ENCODE results near the gene DKK1.

The DKK1 gene, protein sequence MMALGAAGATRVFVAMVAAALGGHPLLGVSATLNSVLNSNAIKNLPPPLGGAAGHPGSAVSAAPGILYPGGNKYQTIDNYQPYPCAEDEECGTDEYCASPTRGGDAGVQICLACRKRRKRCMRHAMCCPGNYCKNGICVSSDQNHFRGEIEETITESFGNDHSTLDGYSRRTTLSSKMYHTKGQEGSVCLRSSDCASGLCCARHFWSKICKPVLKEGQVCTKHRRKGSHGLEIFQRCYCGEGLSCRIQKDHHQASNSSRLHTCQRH

DNA sequence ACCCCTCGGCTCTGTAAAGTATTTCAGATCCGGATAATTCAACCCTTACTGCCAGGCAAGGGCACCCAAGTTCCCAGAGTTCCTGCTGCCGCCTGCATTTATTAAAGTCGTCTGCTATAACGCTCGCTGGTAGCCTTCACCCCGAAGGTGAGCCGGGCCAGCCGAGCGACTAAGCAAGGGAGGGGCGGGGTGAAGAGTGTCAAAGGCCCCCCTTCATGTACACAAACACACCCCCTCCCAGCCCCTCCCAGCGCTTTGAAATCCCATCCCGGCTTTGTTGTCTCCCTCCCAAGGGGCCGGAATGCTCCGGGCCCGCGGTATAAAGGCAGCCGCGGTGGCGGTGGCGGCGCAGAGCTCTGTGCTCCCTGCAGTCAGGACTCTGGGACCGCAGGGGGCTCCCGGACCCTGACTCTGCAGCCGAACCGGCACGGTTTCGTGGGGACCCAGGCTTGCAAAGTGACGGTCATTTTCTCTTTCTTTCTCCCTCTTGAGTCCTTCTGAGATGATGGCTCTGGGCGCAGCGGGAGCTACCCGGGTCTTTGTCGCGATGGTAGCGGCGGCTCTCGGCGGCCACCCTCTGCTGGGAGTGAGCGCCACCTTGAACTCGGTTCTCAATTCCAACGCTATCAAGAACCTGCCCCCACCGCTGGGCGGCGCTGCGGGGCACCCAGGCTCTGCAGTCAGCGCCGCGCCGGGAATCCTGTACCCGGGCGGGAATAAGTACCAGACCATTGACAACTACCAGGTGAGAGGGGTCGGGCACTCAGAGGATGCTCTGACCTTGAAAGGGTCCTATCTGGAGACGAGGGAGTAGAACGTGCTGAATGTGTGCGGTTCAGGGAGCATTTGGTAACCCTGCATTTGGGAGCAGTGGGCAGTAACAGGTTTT lies at the start of gene DKK1:
DKK1 (plus strand) TSS at position 349 of the 889 bp plus-strand sequence; CDS start at position 503, 154 bp downstream.
- peak; percentile 68 for DNase-seq (ENCODE audit: low spot score)

DNA sequence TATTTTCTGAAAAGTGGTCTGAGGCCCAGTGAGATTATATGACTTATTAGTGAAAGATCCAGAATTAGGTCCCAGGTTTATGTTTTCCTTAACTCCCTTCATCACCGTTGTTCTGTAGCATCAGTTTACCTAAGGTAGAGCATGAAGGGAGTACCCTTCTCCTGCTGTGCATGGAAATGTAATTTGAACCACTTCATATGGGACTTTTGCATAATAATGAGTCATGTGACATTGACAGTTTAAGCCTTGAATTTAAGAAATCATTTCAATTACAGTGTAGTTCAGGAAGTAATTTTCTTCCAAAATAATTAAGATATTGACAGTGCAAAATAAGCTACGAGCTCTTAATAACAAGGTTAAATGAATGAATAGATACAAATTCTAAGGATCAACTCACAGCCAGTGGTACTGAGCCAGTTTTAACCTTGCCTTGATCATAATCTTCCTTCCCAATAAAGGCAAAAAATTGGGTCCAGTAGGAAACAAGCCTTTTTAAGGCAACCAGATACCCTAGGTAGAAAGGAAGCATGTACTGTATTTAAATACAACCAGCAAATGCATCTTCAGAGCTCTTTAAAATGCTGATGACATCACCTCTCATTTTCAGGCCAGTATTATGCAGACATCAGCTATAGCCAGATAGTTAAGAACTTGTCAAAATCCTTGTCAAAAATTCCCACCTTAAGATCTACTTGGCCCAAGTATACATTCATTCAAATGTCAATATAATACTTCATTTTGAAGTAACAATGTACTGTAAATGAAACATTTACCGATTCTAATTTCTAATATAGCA lies 48.8 kb upstream of the DKK1 start:
- DNase-seq (ENCODE audit: low spot score), result no peak

DNA sequence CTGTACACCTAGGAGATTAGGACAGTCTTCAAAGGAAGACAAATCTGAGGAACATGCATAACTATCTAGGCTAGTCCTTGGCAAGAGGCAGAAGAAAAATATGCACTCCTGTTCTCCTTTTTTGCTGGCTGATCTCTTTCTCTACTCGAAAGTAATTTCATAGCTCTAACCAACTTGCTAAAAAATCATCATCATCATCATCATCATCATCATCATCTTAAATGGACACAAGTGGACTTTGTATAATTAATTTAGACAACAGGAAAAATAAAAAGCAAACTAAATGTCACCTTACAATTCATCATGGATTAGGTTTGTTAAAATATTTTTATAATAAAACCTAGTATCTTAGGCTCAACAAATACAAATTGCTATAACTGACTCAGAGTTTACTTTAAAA lies 47.2 kb upstream of the DKK1 start:
- no peak for DNase-seq (ENCODE audit: low spot score)

DNA sequence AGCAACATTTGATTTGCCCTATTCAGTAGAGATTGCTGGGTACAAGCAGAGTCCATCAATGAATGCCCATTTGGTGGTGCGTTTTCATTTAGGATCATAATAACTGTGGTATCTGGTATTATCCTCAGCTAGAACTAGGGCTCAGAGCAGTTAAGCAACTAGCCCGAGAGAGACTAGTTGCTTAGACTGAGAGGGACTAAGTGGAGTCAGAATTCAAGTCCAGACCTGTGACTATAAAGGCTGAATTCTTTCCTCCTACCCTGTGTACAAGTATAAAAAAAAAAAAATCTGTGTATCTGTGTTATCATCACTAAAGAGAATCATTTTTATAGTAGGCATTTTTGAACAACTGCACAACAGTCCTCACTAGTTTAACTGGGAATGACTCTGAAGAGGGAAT lies 45.3 kb upstream of the DKK1 start:
- no peak for DNase-seq (ENCODE audit: low spot score)

DNA sequence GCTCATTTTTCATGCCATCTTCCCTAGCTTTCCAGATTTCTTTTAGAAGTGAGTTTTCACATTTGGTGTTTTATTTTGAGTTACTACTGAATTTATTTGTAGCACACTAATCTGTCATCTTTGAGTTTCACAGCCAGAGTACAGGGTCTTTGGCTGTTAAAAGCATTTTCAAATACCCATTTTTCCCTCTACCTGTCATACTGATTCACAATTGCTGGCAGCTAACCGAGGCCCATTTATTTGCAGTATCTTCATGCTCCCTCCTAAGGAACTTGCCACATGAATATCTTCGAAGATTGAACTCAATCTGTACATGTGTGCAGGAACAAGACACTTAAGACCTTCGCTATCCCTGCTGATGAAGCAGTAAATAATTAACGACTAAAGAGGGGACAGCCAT lies 44.8 kb upstream of the DKK1 start:
- no peak for DNase-seq (ENCODE audit: low spot score)

DNA sequence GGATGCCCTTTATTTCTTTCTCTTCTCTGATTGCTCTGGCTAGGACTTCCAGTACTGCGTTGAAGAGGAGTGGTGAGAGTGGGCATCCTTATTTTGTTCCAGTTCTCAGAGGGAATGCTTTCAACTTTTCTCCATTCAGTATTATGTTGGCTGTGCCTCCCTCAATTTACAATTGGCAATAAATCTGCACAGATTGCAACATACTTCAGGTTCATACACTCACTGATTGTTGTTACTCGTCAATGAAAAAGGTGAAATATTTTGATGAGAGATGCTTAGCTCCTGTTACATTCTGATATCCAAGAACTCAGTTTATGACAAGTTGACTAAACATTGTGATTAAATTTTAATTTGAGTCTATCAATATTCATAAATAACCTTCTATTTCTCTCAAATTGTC lies 37.9 kb upstream of the DKK1 start:
- DNase-seq (ENCODE audit: low spot score), result no peak

DNA sequence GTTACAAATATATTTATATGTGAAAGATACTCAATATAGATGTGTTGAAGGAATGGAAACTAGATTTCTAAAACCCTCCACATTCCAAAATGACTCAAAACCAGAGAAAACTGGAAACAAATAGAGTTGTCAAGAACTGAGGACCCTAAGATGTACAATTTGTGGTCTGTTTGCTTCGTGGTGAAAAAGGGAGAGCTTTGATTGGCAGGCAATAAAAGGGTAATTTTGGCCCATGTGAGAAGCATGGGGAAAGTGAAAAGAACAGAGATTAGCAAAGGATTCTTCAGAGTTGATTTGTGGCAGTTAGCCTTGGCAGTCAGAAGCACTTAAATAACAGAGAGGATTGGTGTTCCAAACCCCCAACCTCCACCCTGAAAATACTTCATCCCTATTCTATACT lies 37.1 kb upstream of the DKK1 start:
- no peak for DNase-seq (ENCODE audit: low spot score)

DNA sequence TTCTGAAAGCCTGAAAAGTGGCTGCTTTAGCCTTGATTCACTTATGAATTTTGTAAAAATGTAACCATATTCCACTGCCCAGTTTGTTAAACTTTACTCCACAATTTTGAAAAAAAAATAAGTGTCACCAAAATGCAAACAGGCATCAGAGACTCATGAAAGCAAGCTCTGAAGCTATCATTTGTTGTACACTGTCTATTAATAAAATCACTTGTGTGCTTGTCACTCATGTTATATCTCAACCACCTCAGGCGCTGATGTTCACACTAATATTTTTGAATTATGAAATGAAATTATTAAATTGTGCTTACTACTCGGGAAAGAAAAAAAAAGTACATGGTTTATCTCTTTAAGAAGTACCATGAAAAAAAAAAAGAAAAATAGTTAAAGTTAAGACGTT lies 34.5 kb upstream of the DKK1 start:
- no peak for DNase-seq (ENCODE audit: low spot score)

DNA sequence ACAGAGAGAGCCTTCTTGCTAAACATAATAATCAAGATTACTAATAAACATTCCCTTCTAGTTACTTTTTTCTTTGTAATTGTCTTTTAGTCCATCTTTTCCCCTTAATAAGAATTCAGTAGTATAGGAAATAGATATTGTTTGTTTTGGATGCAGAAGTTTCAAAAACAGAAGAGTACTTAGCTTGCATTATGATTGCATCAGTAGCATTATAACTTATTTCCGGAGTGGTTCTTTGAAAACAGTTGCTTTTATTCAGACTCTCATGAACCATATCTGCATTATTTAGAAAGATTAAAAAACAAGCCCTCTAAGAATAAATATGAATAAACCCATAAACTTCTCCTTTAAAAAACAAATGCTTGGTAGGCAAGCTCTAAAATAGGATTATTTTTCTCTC lies 34.0 kb upstream of the DKK1 start:
- no peak for DNase-seq (ENCODE audit: low spot score)

DNA sequence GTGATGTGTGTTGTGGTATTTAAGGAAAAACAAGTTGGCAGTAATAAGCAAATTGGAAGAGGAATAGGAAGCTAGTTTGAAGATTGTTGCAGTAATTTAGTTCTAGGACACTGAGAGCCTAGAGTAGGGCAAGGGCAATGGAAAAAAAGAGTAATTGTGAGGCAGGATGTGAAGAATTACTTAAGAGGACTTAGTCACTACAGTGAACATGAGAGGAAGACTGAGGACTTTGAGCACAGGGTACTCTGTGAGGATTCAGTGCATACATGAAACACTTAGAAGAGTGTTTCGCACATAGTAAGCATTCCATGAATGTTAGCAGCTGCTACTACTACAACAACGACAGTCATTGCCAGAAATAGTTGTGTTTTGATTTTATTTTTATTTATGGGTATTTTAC lies 30.9 kb upstream of the DKK1 start:
- no peak for DNase-seq (ENCODE audit: low spot score)

DNA sequence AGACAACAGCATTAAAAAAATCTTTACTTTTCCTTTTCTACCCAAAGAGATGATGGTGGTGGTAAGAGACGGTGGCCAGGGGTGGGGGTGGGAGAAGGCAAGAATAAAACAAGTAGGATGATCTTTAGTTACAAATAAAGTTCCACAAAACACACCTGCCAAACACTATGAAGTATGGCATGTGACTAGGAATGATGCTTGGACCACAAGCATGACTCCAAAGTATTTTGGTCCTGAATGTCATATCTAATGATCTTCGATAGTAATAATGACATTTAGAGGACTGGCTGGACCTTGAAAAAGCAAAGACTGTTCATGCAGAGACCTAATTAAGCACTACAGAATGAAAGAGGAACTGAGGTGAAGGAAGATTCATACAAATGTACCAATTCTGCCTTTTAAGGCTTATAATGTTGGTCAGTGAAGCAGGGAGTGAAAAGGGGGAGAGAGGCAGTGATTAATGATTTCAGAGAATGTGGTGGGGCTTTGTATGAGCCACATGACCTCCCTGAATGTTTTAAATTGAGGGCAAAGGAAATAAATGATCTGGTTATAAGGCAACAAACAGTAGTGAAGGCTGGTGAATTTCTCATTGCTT lies 29.6 kb upstream of the DKK1 start:
- no peak for DNase-seq (ENCODE audit: low spot score)

DNA sequence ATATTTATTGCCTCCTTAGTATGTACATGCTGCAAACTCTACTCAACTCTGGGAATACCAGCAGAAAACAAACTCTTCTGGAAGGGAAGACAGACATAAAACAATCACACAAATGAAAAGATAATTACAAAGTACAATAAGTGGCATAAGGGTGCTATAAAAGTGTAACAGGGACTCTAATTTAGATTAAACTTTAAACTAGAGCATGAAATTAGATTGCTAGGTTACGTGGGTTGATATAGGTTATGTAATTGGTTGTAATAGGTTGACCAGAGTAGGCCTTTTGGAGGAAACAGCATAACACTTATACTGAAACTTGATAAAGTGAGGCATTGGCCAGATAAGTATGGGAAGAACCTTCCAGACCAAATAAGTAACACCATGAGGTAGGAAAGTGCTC lies 26.2 kb upstream of the DKK1 start:
- no peak for DNase-seq (ENCODE audit: low spot score)

DNA sequence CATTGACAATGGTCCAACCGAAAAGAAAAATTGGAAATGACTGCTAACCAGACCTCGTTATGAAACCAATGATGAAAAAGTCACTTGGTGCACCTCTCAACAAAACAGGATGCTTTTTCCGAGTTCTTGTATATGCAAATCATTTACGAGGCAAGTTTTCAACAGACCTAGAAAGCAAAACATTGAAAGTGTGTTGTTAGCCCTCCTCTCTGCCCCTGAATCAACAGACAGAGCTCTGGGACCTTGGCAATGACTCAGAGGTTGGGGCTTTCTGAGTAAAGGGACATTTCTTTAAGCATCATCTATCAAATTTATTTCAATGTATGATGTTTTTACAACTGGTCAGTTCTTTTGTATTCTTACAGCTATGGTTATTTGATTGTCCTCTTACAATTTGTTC lies 16.3 kb upstream of the DKK1 start:
- DNase-seq (ENCODE audit: low spot score), result no peak

DNA sequence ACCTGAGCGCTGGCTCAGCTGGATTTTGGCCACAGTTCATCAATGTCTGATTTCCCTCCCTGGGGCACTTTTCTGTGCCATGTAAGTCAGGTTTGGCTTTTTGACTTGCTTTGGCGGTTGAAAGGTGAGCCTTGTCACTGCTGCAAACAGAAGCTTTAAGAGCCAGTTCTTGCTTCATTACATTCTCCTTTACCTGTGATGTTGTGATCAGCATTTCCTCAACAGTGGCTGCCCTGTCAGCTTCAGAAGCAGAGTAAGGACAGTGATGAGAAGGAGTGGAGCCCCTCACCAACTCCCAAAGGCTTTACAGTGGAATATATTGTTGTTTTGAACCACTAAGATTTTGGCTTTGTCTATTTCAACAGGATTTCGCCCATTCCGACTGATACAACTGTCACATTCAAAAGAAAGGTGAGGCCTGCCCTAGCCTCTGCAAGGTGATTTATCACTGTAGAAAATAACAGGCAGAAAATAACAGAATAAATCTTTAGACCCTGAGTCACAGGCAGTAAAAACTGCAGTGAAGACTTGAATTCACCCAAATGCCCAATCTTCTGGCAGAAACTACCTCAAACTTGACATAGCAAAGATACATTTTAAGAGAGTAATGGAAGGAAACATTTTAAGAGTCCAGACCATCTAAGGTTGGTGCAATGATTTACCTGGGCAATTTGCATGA lies 13.3 kb upstream of the DKK1 start:
- DNase-seq (ENCODE audit: low spot score), result no peak

DNA sequence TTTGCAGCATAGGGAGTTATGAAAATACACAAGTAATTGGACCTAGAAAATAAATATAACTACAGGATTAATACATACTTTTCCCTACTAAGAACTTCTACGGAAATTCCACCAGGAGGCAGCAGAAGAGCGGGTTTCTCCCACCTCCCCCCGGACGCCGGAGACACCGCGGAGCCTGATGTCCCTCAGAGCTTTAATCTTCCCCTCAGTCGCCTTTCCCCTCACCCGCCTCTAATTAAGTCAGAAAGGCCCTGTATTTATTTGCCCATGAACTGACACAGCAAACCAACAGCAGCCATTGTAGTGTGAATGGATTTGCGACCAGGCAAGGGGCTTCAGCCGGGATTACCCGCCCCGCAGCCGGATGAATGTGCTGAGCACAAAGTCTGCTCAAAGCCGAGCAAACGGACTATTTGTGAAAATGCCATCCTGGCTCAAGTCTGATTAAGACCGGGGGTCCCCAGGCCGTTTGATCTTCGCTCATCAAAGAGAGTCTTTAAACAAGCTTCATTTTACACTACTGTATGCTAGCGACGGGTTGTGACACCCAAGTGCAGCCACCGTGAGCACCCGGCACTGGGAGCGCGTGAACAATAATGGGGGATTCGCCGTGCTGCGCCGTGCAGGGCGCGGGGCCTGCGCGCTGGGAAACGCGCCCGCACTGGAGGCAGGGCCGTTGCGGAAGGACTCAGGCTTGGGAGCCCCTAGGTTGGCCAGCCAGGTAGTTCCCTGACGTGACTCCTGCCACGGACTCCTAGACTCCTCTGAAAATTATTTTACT lies 5.6 kb upstream of the DKK1 start:
- peak; percentile 70 for DNase-seq (ENCODE audit: low spot score)

DNA sequence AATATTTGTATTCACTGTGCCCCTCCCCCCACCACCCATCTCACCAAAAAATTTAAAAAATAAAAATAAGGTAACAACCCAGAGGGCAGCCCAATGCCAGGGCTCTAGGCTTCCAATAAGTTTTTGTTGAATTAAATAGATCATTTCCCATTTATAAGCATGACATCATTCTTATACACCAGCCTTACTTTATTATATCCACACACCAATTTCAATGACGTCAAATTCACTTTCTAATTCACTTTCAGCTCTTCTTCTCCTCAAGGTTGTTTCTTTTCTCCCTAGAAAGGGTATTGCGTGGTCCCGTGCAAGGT lies 1.2 kb upstream of the DKK1 start:
- no peak for DNase-seq (ENCODE audit: low spot score)

DNA sequence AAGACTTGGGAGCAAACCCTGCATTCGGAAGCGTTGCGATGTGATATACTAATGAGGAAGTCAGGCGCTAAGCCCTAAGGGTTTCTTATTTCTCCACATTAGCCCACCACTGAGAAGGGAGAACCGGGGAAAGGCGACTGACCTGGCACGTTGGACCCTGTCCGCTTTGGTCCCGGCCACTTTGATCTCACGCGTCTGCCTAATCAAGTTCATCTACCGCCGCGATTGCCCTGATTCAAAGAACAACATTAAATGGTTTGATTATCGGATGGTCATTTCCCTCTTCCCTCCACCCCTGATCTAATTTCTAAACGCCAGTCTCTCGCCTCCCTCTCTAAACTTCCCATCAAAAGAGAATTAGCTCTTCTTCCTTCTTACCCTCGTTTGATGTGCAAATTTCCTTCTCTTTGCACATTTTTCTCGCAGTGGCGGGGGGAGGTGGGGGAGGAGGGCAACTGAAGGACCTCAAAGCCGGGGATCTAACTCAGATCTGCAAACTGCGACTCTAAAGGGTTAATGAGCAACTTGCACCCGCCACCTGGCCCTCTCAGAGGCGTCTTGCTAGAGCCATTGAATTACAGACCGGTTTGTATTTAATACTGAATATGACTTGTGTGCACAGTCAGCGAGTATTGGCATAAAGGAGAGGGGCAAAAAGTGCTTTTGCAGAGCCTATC lies 687 bp upstream of the DKK1 start:
- DNase-seq (ENCODE audit: low spot score), result peak; percentile 30

DNA sequence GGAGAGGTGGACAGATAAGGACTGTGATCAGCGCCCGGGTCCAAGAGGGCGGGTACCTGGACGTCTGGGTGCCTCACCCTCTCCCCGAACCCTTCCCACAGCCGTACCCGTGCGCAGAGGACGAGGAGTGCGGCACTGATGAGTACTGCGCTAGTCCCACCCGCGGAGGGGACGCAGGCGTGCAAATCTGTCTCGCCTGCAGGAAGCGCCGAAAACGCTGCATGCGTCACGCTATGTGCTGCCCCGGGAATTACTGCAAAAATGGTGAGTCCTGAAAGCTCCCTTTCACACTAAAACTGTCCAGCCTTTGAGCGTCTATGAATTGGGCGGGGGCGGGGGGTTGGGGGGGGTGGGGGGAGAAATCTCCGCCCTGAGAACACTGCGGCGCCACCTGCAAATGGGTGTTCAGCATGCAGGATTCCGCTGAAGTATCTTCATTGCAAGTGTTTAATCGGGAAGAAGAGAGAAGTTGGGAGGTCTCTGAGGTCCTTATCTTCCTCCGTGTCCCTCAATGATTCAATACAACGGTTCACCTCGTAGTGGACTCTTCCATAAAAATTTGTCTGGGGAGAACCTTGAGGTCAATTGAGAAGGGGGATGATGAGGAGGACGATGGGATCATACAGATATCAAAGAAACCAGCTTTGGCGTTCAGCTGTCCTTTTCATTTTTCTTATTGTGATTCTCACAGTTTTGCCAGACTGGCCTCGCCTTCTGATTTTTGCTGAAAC lies 906 bp downstream of the DKK1 start:
- DNase-seq (ENCODE audit: low spot score), result no peak

DNA sequence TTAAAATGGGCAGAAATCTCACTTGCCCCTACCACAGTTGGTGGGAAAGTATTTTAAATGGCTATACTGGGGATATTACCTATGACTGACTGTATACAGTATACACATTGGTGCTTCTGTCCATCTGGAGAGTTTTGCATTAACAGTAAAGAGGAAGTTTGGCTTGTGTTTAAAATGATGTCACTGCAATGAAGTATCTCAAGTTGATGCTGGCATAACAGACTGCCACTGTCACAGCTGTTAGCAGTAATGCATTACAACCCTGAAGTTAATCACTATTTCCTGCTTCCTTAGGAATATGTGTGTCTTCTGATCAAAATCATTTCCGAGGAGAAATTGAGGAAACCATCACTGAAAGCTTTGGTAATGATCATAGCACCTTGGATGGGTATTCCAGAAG lies 1.9 kb downstream of the DKK1 start:
- DNase-seq (ENCODE audit: low spot score), result no peak

DNA sequence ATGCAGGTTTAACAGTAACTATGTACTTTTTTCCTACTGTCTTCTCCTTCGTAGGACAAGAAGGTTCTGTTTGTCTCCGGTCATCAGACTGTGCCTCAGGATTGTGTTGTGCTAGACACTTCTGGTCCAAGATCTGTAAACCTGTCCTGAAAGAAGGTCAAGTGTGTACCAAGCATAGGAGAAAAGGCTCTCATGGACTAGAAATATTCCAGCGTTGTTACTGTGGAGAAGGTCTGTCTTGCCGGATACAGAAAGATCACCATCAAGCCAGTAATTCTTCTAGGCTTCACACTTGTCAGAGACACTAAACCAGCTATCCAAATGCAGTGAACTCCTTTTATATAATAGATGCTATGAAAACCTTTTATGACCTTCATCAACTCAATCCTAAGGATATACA lies 2.4 kb downstream of the DKK1 start:
- no peak for DNase-seq (ENCODE audit: low spot score)
